Urothelium cell line (cell line): ENCODE data around the gene CNTNAP5.
A peak's percentile ranks its signal among the peaks of the same experiment; 100 is the strongest.

ENCODE experiments used
- DNase-seq: peaks from one replicate; pipeline ENCODE4 v3.0.0; 2011; ENCODE audit warnings: low spot score, mixed read lengths
- FAIRE-seq: peaks from 2 replicates; lab custom pipeline; 2011; peaks lifted over from hg19 to GRCh38; lab: Jason Lieb, UNC

CNTNAP5 gene

GRCh38 chr2:124254621-124255020, 229.5 kb downstream of the CNTNAP5 start:
- DNase-seq, result no peak
- FAIRE-seq, result no peak

- no peak for FAIRE-seq
- no peak for DNase-seq
Observed at GRCh38 chr2:124257120-124257519, 232.0 kb downstream of the CNTNAP5 start.

GRCh38 chr2:124258140-124258880, 233.2 kb downstream of the CNTNAP5 start:
- DNase-seq (peak; percentile 68), FAIRE-seq (peak; percentile 84)

GRCh38 chr2:124261456-124261855, 236.4 kb downstream of the CNTNAP5 start:
- DNase-seq (no peak), FAIRE-seq (no peak)

- DNase-seq, result peak; percentile 49
Observed at GRCh38 chr2:124264551-124265091, 239.5 kb downstream of the CNTNAP5 start.

GRCh38 chr2:124267794-124268193, 242.7 kb downstream of the CNTNAP5 start:
- peak; percentile 50 for FAIRE-seq
- DNase-seq, result peak; percentile 56

More at GRCh38 chr2:124264551-124265091, 239.5 kb downstream of the CNTNAP5 start:
- FAIRE-seq, result peak; percentile 48

- DNase-seq, result no peak
- no peak for FAIRE-seq
Observed at GRCh38 chr2:124269348-124269747, 244.3 kb downstream of the CNTNAP5 start.

GRCh38 chr2:124272261-124272841, 247.3 kb downstream of the CNTNAP5 start:
- DNase-seq (no peak), FAIRE-seq (no peak)

GRCh38 chr2:124281541-124281940, 256.5 kb downstream of the CNTNAP5 start:
- no peak for FAIRE-seq

GRCh38 chr2:124283096-124283495, 258.0 kb downstream of the CNTNAP5 start:
- DNase-seq (peak; percentile 82), FAIRE-seq (peak; percentile 9)

More at GRCh38 chr2:124281541-124281940, 256.5 kb downstream of the CNTNAP5 start:
- no peak for DNase-seq

- DNase-seq (peak; percentile 77), FAIRE-seq (peak; percentile 42)
Observed at GRCh38 chr2:124286089-124286783, 261.1 kb downstream of the CNTNAP5 start.

GRCh38 chr2:124289060-124289459, 264.0 kb downstream of the CNTNAP5 start:
- DNase-seq (no peak), FAIRE-seq (no peak)

GRCh38 chr2:124289615-124290014, 264.5 kb downstream of the CNTNAP5 start:
- DNase-seq (no peak), FAIRE-seq (no peak)

GRCh38 chr2:124296470-124296869, 271.4 kb downstream of the CNTNAP5 start:
- no peak for FAIRE-seq
- no peak for DNase-seq

- no peak for DNase-seq
- no peak for FAIRE-seq
Observed at GRCh38 chr2:124301915-124302314, 276.8 kb downstream of the CNTNAP5 start.

- FAIRE-seq (no peak), DNase-seq (no peak)
Observed at GRCh38 chr2:124308319-124309062, 283.4 kb downstream of the CNTNAP5 start.

GRCh38 chr2:124309563-124310138, 284.6 kb downstream of the CNTNAP5 start:
- DNase-seq, result no peak
- FAIRE-seq, result no peak

GRCh38 chr2:124310671-124311070, 285.6 kb downstream of the CNTNAP5 start:
- no peak for DNase-seq
- FAIRE-seq, result no peak

GRCh38 chr2:124314084-124314483, 289.0 kb downstream of the CNTNAP5 start:
- no peak for DNase-seq

GRCh38 chr2:124315221-124315880, 290.3 kb downstream of the CNTNAP5 start:
- DNase-seq, result no peak
- no peak for FAIRE-seq

More at GRCh38 chr2:124314084-124314483, 289.0 kb downstream of the CNTNAP5 start:
- no peak for FAIRE-seq
